GM23338 (cell line): ENCODE measurements around the gene ANKFN1.

Source experiments
- CREB1 ChIP-seq: fragments of 250-450 bp; sonication (Bioruptor Pico); IDR thresholded peaks from 2 replicates; pipeline ENCODE4 v1.5.0; 2020; ENCODE audit warnings: low read depth, mild to moderate bottlenecking, moderate library complexity
- CTCF ChIP-seq, 2 experiments: fragments of 200-600 bp in 1 of 2; sonication (generic) in 1 of 2; conservative IDR thresholded peaks; 2 replicates each; pipeline versions ENCODE4 v1.5.1 to v1.6.1; 2016 to 2017; ENCODE audit warnings: antibody characterized with exemption in 2 of 2, low read depth in 2 of 2, mild to moderate bottlenecking in 2 of 2, moderate library complexity in 1 of 2
- EZH2 ChIP-seq: fragments of 200-600 bp; sonication (generic); IDR thresholded peaks from one replicate; pipeline ENCODE4 v1.8.0; 2017; ENCODE audit warnings: antibody characterized with exemption, mild to moderate bottlenecking, low read depth; ENCODE audit not compliant: unreplicated experiment
- EZH2phosphoT487 ChIP-seq: fragments of 200-600 bp; sonication (generic); IDR thresholded peaks from one replicate; pipeline ENCODE4 v1.8.1; 2018; ENCODE audit warnings: antibody characterized with exemption; ENCODE audit not compliant: unreplicated experiment
- JUNB ChIP-seq: IDR thresholded peaks from one replicate; pipeline ENCODE4 v1.6.1; 2016; ENCODE audit warnings: antibody characterized with exemption; ENCODE audit not compliant: unreplicated experiment
- POLR2AphosphoS5 ChIP-seq: IDR thresholded peaks from 2 replicates; pipeline ENCODE4 v1.6.1; 2016; ENCODE audit warnings: antibody characterized with exemption, low read depth
- REST ChIP-seq: IDR thresholded peaks from one replicate; pipeline ENCODE4 v1.6.1; 2018; ENCODE audit warnings: antibody characterized with exemption; ENCODE audit not compliant: unreplicated experiment
- ZNF114 ChIP-seq: fragments of 250-450 bp; sonication (Bioruptor Pico); IDR thresholded peaks from 2 replicates; pipeline ENCODE4 v1.5.0; 2020; ENCODE audit warnings: mild to moderate bottlenecking, moderate library complexity
- ZNF462 ChIP-seq: fragments of 250-450 bp; sonication (Bioruptor Pico); IDR thresholded peaks from 2 replicates; pipeline ENCODE4 v1.5.0; 2020; ENCODE audit warnings: mild to moderate bottlenecking, moderate library complexity

- TF ChIP-seq CTCF (conservative IDR thresholded peaks at IDR 0.05; ENCODE audit: low read depth in 2 of 2) (no peak), JUNB (no peak), EZH2 (no peak), POLR2AphosphoS5 (no peak), EZH2phosphoT487 (no peak), REST (no peak), ZNF114 (CRISPR knock-in tag) (no peak), CREB1 (CRISPR knock-in tag) (no peak), ZNF462 (CRISPR knock-in tag) (no peak)
These were observed 17.0 kb upstream of the ANKFN1 start for GRCh38 chr17:56136301-56136700.
